Measurements from ENCODE around the gene AP1S1.
"Not testable (repeated sequence)": the region's sequence is repeated elsewhere in the genome, so short reads cannot be mapped to it uniquely, and the experiment has no call there.

AP1S1 gene

DNA sequence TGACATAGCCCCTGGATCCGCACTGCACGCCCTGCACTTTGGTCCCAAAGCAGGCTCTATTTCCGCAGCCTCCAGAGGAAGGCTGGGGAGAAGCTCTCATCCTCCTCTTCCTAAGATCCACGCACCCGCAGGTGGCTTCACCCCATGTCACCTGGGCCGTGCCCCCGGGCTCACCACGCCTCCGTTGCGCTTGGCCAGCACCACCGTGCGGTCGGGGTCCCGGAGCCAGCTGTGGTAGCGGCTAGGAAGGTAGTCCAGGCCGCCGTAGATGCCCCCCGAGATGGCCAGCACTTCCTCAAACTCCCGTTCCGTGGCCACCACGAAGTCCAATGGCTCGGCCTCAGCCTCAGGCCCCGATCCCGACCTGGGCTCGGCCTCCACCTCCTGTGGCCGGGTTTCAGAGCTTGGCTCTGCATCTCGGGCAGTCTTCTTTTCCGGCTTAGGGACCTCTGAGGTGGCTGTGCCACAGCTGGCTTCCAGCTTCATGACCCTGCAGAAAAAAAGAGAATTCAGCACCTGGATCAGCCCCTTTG lies 20.1 kb downstream of the AP1S1 start:
- DNase-seq (ENCODE audit: insufficient read length, low spot score): no peak
- TF ChIP-seq POLR2A (IDR thresholded peaks at IDR 0.05; ENCODE audit: low read depth, low read length): no peak
- FAIRE-seq: no peak

DNA sequence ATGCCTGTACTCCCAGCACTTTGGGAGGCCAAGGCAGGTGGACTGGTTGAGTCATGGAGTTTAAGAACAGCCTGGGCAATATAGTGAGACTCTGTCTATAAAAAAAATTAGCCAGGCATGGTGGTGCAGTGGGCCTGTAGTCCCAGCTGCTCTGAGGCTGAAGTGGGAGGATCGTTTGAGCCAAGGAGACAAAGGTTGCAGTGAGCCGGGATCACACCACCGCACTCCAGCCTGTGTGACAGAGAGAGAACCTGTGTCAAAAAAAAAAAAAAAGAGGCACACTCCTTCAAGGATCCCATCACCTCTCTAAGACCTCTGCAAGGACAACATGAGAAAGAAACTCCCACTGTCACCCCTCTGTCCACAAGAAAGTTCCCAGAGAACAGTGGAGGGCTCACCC lies 21.4 kb downstream of the AP1S1 start:
- no peak for FAIRE-seq
- no peak for DNase-seq (ENCODE audit: insufficient read length, low spot score)
- no peak for TF ChIP-seq POLR2A (IDR thresholded peaks at IDR 0.05; ENCODE audit: low read depth, low read length)

DNA sequence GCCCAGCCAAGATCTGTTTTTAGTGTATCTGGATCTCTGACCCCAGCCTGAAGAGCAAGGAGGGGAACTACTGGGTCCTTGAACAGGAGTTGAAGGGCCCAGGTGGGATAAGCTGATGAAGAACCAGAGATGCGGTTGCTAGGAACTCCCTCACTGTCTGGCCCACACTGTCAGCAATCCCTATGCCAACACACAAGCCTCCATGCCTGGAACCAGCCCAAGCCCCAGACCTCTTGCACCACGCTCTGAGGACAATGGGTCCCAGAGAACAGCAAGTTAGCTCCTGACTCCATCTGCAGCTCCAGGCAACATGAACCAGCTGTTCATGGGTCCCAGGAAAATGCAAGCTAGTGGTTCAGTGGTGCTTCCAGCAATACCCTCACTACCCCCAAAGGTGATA lies 23.4 kb downstream of the AP1S1 start:
- no peak for TF ChIP-seq POLR2A (IDR thresholded peaks at IDR 0.05; ENCODE audit: low read depth, low read length)
- no peak for FAIRE-seq
- DNase-seq (ENCODE audit: insufficient read length, low spot score): no peak

DNA sequence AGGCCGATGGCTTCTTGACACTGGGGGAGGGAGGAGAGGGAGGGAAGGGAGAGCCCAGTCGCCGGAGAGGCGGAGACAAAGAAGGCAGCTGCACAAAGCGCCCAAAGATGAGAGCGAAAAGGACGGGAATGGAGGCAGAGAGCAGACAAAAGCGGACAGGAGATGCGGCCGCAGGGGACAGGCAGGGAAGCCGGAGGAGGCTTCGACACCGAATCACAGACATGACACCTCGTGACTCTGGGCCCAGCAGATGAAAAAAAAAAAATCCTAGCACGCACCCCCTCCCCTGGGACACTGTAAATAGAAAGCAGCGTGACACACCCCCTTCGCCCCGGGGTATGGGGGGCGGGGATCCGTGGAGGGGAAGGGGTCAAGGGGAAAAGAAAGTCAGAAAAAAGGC lies 24.8 kb downstream of the AP1S1 start:
- FAIRE-seq: no peak
- DNase-seq (ENCODE audit: insufficient read length, low spot score): no peak
- no peak for TF ChIP-seq POLR2A (IDR thresholded peaks at IDR 0.05; ENCODE audit: low read depth, low read length)

DNA sequence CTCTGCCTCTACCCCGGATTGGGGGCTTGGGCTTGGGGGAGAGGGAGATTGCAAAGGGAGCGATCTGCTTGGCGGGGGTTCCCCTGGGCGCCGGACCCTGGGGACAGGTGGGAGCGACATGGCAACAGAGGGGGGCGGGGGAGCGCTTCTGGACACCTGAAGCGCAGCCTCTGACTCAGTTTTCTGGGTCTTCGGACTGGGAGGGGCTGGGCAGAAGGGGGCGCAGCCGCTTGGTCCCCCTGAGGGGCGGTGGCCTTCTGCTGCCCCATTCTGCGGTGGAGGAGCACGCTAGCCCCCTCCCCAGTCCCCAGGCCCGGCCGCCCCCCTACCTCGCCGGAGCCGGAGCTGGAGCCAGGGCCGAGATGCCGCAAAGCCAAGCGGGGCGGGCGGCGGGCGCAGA lies 25.4 kb downstream of the AP1S1 start:
- TF ChIP-seq POLR2A (IDR thresholded peaks at IDR 0.05; ENCODE audit: low read depth, low read length): no peak
- no peak for FAIRE-seq
- DNase-seq (ENCODE audit: insufficient read length, low spot score): no peak

DNA sequence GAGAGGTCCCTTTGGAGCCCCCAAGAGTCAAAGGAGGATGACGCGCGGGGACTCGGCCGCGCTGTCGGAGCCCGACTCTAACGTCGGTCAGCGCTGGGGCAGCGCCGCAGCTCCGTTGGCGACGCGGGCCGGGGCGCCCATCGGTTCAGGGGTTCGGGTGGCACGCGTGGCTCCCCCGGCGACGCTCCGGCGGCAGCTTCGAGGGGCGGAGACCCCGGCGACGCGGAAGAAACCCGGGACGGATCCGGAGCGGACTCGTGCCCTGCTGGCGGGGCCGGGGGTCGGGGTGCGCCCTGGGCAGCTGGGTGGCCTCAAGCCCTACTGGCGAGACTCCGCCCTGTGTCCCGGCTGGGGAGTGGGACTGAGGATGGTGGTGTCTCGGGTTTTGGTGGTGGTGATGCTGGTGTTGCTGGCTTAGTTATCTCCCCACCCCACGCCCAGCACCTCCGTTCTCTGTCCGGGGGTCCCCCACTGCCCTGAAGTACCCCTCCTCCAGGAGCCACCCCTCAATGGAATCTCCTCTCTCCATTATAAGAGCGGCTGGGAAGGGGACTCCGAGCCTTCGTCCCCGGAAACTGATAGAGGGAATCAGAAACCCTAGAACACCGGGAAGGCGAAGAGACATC lies 26.0 kb downstream of the AP1S1 start, which contains the start of gene NAT16:
Gene NAT16, minus strand, starts transcription at position 164 of the 626 bp plus-strand sequence. CDS start 5,486 bp downstream, outside the sequence.
- DNase-seq (ENCODE audit: insufficient read length, low spot score) (no peak), FAIRE-seq (no peak)
- no peak for TF ChIP-seq POLR2A (IDR thresholded peaks at IDR 0.05; ENCODE audit: low read depth, low read length)

DNA sequence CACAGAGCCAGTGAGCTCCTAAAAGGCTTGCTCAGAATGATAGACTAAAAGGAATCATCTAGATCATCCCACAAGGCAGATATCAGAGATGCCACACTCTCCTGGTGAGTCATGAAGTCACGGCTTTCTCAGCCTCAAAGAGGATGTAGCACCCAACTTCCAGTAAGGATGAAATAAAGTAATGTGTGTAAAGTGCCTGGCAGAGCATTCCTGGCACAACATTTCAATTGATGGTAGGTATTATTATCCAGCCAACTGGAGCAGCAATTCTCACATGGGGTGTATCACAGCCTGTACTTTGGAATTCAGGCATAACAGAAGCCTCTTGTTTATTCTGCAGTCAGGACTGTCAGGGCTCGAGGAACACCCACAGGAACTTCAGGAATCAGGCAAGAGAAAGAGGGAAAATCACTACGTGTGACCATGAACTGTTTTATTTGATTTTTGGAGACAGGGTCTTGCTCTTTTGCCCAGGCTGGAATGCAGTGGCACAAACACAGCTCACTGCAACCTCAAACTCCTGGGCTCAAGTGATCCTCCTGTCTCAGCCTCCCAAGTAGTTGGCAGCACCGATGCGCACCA lies 31.1 kb downstream of the AP1S1 start:
- TF ChIP-seq POLR2A (IDR thresholded peaks at IDR 0.05; ENCODE audit: low read depth, low read length): no peak
- FAIRE-seq (no peak), DNase-seq (ENCODE audit: insufficient read length, low spot score) (no peak)

DNA sequence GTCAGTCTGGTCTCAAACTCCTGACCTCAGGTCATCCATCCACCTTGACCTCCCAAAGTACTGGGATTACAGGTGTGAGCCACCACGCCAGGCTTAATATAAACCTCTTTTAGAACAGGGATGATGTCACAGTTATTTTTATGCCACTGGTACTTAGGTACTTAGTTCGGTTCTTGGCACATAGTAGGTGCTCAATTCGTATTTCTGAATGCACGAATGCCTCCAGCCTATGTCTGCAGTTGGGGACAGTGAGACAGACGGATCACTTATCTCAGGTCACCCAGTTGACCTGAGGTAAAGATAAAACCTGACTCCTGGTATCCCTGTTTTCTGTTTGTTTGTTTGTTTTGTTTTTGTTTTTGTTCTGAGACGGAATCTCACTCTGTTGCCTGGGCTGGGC lies 31.9 kb downstream of the AP1S1 start:
- no peak for TF ChIP-seq POLR2A (IDR thresholded peaks at IDR 0.05; ENCODE audit: low read depth, low read length)
- FAIRE-seq (no peak), DNase-seq (ENCODE audit: insufficient read length, low spot score) (no peak)

DNA sequence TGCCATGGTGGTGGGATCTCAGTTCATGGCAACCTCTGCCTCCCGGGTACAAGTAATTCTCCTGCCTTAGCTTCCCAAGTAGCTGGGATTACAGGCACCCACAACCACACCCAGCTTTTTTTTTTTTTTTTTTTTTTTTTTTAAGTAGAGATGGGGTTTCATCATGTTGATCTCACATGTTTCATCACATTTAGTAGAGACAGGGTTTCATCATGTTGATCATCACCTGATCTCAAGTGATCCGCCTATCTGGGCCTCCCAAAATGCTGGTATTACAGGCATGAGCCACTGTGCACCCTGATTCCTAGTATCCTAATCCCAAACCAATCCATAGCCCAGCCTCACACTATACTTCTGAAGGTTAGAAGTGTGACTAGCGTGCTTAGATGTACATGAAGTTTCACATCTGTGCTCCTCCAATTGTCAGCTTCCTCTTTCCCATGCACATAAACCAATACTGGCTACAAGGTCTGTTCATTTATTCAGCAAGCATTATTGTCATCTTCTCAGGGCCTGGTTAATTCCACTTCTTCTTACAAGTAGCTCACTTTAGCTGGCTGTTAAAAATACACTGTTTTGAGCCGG lies 32.7 kb downstream of the AP1S1 start:
- no peak for TF ChIP-seq POLR2A (IDR thresholded peaks at IDR 0.05; ENCODE audit: low read depth, low read length)
- DNase-seq (ENCODE audit: insufficient read length, low spot score): no peak
- no peak for FAIRE-seq

DNA sequence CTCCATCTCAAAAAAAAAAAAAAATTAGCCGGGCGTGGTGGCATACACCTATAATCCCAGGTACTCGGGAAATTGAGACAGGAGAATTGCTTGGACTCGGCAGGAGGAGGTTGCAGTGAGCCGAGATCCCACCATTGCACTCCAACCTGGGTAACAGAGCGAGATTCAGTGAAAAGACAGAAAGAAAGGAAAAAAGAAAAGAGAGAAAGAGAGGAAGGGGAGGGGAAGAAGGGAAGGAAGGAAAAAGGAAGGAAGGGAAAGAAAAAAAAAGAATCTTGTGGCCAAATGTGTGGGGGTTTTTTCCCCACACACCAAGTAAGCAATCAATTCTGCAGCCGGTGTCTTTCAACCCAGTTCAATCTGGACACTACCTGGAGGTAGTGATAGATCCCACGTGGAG lies 34.8 kb downstream of the AP1S1 start:
- FAIRE-seq (no peak), DNase-seq (ENCODE audit: insufficient read length, low spot score) (no peak)
- no peak for TF ChIP-seq POLR2A (IDR thresholded peaks at IDR 0.05; ENCODE audit: low read depth, low read length)

DNA sequence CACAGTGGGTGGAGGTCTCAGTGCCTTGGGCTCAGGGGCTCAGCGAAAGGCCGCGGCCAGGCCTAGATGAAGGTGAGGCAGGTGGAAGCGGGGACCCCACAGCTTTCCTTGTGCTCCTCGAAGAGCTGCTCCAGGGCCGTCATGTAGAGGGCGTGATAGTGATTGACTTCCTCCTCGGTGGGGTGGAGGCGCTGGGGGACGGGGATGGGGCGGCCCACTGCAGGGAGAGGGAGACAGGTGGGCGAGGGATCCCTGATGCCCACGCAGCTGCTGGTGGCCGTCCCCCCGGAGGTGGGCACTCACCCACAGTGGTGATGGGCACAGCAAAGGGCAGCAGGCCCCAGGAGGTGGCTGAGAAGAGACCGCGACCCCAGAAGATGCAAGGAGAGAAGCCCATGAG lies 41.6 kb downstream of the AP1S1 start:
- TF ChIP-seq POLR2A (IDR thresholded peaks at IDR 0.05; ENCODE audit: low read depth, low read length): no peak
- DNase-seq (ENCODE audit: insufficient read length, low spot score) (no peak), FAIRE-seq (no peak)

DNA sequence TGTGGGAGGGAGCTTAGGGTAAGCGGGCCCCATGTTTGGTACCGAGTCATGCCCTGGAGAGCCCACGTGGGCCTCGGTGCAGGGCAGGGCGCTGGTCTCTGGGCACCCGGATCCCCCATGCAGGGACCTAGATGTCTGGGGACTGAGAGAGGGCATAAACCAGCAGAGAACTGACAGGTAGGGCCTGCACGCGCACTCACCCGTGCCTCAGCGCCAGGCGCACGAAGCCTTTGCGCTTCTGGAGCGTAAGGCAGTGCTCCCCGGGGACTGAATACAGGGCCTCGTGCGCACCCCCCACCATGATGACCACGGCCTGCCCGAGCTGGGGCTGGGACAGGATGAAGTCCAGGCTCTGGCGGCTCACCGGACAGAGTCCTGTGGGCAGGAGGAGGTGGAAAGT lies 43.7 kb downstream of the AP1S1 start:
- TF ChIP-seq POLR2A (IDR thresholded peaks at IDR 0.05; ENCODE audit: low read depth, low read length): no peak
- FAIRE-seq (no peak), DNase-seq (ENCODE audit: insufficient read length, low spot score) (no peak)

DNA sequence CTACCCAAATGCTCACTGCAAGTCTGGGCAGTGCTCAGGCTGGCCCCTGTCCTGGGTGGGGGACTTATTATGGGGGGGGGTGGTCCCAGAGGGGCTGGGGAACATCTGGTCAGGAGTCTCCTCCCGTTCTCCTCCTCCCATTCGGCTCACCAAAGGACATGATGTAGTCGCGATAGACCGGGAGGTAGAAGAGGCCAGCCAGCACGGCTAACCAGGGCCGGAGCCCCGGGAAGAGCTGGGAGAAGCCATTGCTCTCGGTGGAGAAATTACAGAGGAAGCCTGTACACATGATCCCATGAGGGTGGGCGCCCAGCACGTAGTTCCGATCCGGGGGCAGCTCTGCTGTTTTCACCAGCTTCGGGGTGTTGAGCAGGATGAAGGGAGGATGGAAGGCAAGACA lies 44.2 kb downstream of the AP1S1 start:
- TF ChIP-seq POLR2A (IDR thresholded peaks at IDR 0.05; ENCODE audit: low read depth, low read length): no peak
- DNase-seq (ENCODE audit: insufficient read length, low spot score) (no peak), FAIRE-seq (no peak)

DNA sequence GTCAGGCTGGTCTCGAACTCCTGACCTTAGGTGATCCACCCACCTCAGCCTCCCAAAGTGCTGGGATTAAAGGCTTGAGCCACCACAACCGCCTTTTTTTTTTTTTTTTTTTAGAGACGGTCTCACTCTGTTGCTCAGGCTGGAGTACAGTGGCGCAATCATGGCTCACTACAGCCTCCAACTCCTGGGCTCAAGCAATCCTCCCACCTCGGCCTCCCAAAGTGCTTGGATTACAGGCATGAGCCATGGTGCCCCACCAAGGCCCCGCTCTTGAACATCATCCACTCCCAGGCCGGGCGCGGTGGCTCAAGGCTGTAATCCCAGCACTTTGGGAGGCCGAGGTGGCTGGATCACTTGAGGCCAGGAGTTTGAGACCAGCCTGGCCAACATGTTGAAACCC lies 45.2 kb downstream of the AP1S1 start:
- not testable (repeated sequence) for FAIRE-seq; DNase-seq (ENCODE audit: insufficient read length, low spot score)

DNA sequence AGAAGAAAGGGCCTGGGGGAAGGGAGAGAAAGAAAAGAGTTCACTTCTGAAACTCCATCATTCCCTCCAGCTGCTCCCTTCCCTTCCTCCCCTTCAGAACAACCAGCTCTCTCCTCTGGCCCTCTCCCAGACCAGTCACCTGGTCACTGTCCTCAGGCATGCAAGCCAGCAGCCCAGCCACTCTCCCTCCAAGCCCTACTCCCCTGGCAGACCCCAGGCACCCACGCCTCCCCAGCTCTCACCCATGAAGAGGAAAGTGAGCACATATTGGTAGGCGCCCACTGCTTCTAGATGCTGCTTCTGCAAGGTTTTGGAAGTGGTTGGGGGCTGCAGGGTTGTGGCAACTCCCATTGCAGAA lies 46.2 kb downstream of the AP1S1 start:
- no peak for FAIRE-seq
- TF ChIP-seq POLR2A (IDR thresholded peaks at IDR 0.05; ENCODE audit: low read depth, low read length): no peak
- DNase-seq (ENCODE audit: insufficient read length, low spot score): no peak
